Esophagus muscularis mucosa (tissue), 4 donors: ENCODE results near the gene AGTRAP. TPM values are rescaled to one million over a fixed set of nuclear protein-coding genes. Genes with fewer than 3 reads are reported as not detected.

ENCODE experiments used
- DNase-seq: peaks from one replicate; pipeline ENCODE4 v3.0.0-alpha.2; 2017; ENCODE audit errors: extremely low spot score
- H3K27ac ChIP-seq, 4 donors: fragments of 200-600 bp; sonication (generic); replicated peaks in 1 of 4; 1 replicate in 3 of 4; 2 replicates in 1 of 4; pipeline ENCODE4 v1.5.1; 2016 to 2019; ENCODE audit warnings: mild to moderate bottlenecking in 1 of 4
- H3K27me3 ChIP-seq, 4 donors: fragments of 200-600 bp; sonication (generic); one replicate each; pipeline versions ENCODE4 v1.5.1 to v1.6.0; 2016 to 2019
- H3K36me3 ChIP-seq, 4 donors: fragments of 200-600 bp; sonication (generic); one replicate each; pipeline ENCODE4 v1.5.1; 2016 to 2019
- H3K4me1 ChIP-seq, 4 donors: fragments of 200-600 bp; sonication (generic); one replicate each; pipeline ENCODE4 v1.5.1; 2016 to 2019
- H3K4me3 ChIP-seq, 4 donors: fragments of 200-600 bp; sonication (generic); 1 replicate in 2 of 4; 2 replicates in 2 of 4; pipeline ENCODE4 v1.5.1; 2016 to 2019; ENCODE audit warnings: mild to moderate bottlenecking in 4 of 4, moderate library complexity in 1 of 4
- H3K9me3 ChIP-seq, 4 donors: fragments of 200-600 bp; sonication (generic); 1 replicate in 3 of 4; 2 replicates in 1 of 4; pipeline ENCODE4 v1.5.1; 2016 to 2019
- EP300 ChIP-seq: sonication (generic); formaldehyde crosslinking; IDR thresholded peaks from one replicate; pipeline ENCODE4 v1.6.1; 2017; ENCODE audit warnings: antibody characterized with exemption
- POLR2A ChIP-seq: fragments of 450-650 bp; IDR thresholded peaks from one replicate; pipeline ENCODE4 v1.6.1; 2017; ENCODE audit warnings: antibody characterized with exemption, moderate library complexity, mild to moderate bottlenecking, low read depth
- POLR2AphosphoS5 ChIP-seq, 2 donors: sonication (generic); formaldehyde crosslinking; IDR thresholded peaks; one replicate each; pipeline ENCODE4 v1.6.1; 2017; ENCODE audit warnings: antibody characterized with exemption in 2 of 2
- WGBS: methylation state at CpG from one replicate; pipeline ENCODE4 v1.1.5; 2018; 5-methylcytosine and 5-hydroxymethylcytosine counted together
- intact Hi-C: fragments of 100-400 bp; cut with DNase I; formaldehyde crosslinking; loops from one replicate; pipeline ENCODE4 v1.15.1; 2023
- total RNA-seq, 4 donors: library from RNA; depleted of rRNA; stranded (reverse); fragments of >200 nt; gene quantifications; one replicate each; pipeline versions ENCODE4 v1.1.0 to v1.2.1, GENCODE V29; 2016
- TF ChIP-seq, protein P1 (sequence below), 3 experiments: fragments of 200-600 bp in 2 of 3; fragments of 450-650 bp in 1 of 3; sonication (generic) in 2 of 3; IDR thresholded peaks; one replicate each; pipeline ENCODE4 v1.5.1; 2017 to 2019; ENCODE audit warnings: antibody characterized with exemption in 3 of 3, mild to moderate bottlenecking in 2 of 3, moderate library complexity in 1 of 3

The AGTRAP gene
- total RNA-seq, 4 donors from 2014 or later, result 31.6 to 73.4 (median 45.6) TPM

DNA sequence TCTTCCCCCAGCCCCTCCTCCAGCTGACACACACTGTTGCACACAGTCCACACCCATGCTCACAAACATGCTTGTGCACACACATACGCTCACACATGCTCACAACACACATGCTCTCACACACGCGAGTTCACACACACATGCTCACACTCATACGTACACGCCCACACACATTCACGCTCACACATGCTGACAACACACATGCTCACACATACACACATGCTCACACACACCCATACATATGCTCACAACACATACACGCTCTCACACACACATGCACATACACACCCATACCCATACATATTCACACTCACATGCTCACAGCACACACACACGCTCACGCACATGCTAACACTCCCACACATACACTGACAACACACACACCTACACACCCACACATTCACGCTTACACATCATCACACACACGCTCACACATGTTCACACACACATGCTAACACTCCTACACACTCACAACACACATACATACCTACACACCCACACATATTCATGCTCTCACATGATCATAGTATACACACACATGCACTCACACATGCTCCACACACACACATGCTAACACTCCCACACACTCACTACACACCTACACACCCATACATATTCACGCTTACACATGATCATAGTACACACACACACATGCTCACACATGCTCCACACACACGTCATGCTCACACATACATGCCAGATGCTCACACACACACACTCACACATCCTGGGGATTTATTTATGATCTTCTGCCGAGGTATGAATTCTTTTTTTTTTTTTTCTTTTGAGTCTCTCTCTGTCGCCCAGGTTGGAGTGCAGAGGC is 33.7 kb upstream of the AGTRAP start:
- 80% methylated on average over 15 of the region's 15 CpGs for WGBS
- Histone ChIP-seq H3K27me3 (peaks cover 0 to 87% (median 14%) of the 10 kb centered on the region in 4 donors), H3K4me1 (peaks cover 0 to 15% (median 11%) of the 10 kb centered on the region in 4 donors), H3K27ac (no peak overlapping the region), H3K9me3 (no peaks in the 10 kb centered on the region), H3K36me3 (no peaks in the 10 kb centered on the region), H3K4me3 (no peak overlapping the region)
- intact Hi-C loops, result no loop called here
- TF ChIP-seq, protein P1, sequence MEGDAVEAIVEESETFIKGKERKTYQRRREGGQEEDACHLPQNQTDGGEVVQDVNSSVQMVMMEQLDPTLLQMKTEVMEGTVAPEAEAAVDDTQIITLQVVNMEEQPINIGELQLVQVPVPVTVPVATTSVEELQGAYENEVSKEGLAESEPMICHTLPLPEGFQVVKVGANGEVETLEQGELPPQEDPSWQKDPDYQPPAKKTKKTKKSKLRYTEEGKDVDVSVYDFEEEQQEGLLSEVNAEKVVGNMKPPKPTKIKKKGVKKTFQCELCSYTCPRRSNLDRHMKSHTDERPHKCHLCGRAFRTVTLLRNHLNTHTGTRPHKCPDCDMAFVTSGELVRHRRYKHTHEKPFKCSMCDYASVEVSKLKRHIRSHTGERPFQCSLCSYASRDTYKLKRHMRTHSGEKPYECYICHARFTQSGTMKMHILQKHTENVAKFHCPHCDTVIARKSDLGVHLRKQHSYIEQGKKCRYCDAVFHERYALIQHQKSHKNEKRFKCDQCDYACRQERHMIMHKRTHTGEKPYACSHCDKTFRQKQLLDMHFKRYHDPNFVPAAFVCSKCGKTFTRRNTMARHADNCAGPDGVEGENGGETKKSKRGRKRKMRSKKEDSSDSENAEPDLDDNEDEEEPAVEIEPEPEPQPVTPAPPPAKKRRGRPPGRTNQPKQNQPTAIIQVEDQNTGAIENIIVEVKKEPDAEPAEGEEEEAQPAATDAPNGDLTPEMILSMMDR (IDR thresholded peaks at IDR 0.05), result no peak
- TF ChIP-seq POLR2AphosphoS5 (IDR thresholded peaks at IDR 0.05) (no peak), EP300 (no peak), POLR2A (no peak)
- no peak for DNase-seq

DNA sequence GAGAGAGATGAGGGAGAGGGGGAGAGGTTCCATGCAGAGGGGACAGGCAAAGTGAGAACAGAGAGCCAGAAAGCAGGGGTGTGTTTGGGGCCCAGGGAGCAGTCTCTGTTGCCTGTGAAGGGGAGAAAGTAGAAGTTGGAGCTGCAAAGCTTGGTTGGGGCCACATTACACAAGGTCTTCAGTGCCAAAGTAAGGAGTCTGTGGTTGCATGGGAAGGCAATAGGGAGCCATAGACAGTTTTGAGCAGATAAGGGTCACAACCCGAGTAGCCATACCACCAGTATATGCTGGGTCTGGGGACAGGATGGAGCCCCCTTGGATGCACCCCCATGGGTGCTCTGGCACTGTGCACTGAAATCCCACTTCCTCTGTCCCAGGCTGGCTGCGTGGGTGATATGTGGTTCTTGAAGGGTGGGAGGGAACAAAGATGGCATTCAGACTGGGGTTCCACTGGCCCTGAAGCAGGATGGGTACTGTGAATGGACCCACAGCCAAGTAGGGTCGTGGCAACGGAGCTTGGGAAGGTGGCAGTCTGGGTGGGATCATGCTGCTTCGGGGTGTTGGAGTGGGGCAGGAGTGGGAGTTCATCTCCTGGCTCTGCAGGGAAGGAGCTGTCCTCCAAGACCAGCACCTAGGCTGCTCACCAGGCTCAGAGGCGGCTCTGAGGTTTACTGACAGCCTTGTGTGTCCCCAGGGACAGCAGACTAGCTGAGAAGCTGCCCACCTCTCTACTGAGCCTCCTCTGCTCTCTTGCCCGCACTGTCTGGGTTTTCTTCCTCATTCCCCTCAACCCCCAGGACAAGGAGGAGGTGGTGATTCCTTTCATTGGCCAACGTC is 32.4 kb upstream of the AGTRAP start:
- no peak for DNase-seq
- WGBS, result 70% methylated on average over 7 of the region's 8 CpGs
- peaks cover 9 to 15% (median 11%) of the 10 kb centered on the region in 4 donors for H3K4me1 ChIP-seq
- H3K36me3 ChIP-seq, result no peaks in the 10 kb centered on the region
- no peaks in the 10 kb centered on the region for H3K9me3 ChIP-seq
- H3K27me3 ChIP-seq, result peaks cover 0 to 86% (median 14%) of the 10 kb centered on the region in 4 donors
- no peak overlapping the region for H3K27ac ChIP-seq
- intact Hi-C loops, result no loop called here
- H3K4me3 ChIP-seq, result no peak overlapping the region
- TF ChIP-seq POLR2AphosphoS5 (IDR thresholded peaks at IDR 0.05), result no peak
- TF ChIP-seq EP300, result no peak
- TF ChIP-seq, protein P1 (IDR thresholded peaks at IDR 0.05), result no peak
- no peak for TF ChIP-seq POLR2A

DNA sequence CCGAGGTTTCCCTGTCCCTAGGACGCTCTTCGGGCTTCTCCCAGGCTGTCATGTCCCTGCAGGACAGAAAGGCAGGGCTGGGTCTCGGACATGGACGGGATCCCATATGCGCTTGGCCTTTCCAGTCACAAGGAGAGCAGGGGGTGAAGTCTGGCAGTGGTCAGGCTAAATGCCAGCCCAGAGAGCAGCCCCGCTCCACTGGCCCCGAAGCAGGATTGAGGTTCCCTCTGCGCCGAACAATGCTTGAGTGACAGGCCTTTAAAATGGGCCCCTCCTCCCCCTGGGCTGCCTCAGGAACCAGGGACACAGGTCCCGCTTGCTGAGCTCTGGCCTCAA is 31.8 kb upstream of the AGTRAP start:
- no peak overlapping the region for H3K4me3 ChIP-seq
- H3K9me3 ChIP-seq, result no peaks in the 10 kb centered on the region
- no peaks in the 10 kb centered on the region for H3K36me3 ChIP-seq
- no peak for DNase-seq
- intact Hi-C loops, result no loop called here
- H3K27me3 ChIP-seq, result peaks cover 0 to 86% (median 14%) of the 10 kb centered on the region in 4 donors
- H3K27ac ChIP-seq, result no peak overlapping the region
- WGBS, result 73% methylated on average over 6 of the region's 11 CpGs
- TF ChIP-seq EP300, result no peak
- TF ChIP-seq, protein P1 (IDR thresholded peaks at IDR 0.05), result no peak
- H3K4me1 ChIP-seq, result peaks cover 9 to 15% (median 11%) of the 10 kb centered on the region in 4 donors

DNA sequence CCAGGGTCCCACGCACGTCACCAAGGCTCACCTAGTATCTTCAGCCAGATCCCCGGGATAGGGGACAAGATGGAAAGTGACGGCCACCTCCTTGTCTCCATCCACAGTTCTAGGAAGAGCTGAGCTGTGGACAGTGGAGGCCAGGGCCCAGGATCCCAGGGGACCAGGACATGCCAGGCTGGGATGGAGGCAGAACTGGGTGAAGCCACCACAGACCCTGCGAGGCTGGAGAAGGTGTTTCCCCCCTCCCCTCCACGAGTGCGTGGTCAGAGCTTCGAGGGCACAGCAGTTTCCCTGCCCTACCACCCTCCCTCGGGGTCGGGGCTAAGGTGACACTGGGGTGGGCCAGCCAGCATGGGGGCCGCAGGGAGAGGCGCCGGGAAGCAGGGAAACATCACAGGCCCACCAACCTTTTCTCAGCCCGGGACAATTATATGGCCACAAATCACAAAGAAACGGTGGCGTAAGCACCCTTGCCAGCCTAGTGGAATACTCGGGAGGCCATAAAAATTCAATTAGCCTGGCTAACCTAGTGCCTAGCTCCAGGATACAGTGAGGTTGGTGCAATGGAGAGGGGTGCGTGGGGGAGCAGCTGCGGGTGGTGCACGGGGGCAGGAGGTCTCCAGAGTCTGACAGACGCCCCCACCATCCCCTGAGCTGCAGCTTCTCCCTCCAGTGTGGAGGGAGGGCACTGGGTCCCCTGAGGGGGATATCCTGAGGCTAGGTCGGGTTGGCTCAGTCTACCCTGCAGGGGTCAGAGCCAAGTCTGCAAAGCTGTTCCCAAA is 31.1 kb upstream of the AGTRAP start:
- 65% methylated on average over 10 of the region's 22 CpGs for WGBS
- no peak for DNase-seq
- Histone ChIP-seq H3K4me1 (peaks cover 9 to 15% (median 11%) of the 10 kb centered on the region in 4 donors), H3K27ac (no peak overlapping the region), H3K27me3 (peaks cover 0 to 83% (median 14%) of the 10 kb centered on the region in 4 donors), H3K4me3 (no peak overlapping the region), H3K36me3 (no peaks in the 10 kb centered on the region), H3K9me3 (no peaks in the 10 kb centered on the region)
- intact Hi-C loops, result no loop called here
- TF ChIP-seq, protein P1 (IDR thresholded peaks at IDR 0.05), result no peak
- no peak for TF ChIP-seq POLR2AphosphoS5 (IDR thresholded peaks at IDR 0.05)
- TF ChIP-seq POLR2A, result no peak
- no peak for TF ChIP-seq EP300
